HEK293T (cell line): Measurements from ENCODE around the gene KRT3.

Experiments used
- ARNT ChIP-seq: fragments of 450-650 bp; IDR thresholded peaks from 2 replicates; pipeline ENCODE4 v1.6.1; 2017; ENCODE audit warnings: mild to moderate bottlenecking
- BHLHE40 ChIP-seq: fragments of 450-650 bp; IDR thresholded peaks from 2 replicates; pipeline ENCODE4 v1.6.1; 2016; ENCODE audit warnings: mild to moderate bottlenecking, moderate library complexity, borderline replicate concordance
- ELF4 ChIP-seq: fragments of 450-650 bp; IDR thresholded peaks from 2 replicates; pipeline ENCODE4 v1.6.1; 2017; ENCODE audit warnings: antibody characterized with exemption
- FOXA1 ChIP-seq: fragments of 450-650 bp; IDR thresholded peaks from 2 replicates; pipeline ENCODE4 v1.6.1; 2016; ENCODE audit warnings: mild to moderate bottlenecking
- FOXK2 ChIP-seq: fragments of 450-650 bp; IDR thresholded peaks from 2 replicates; pipeline ENCODE4 v1.6.1; 2016; ENCODE audit warnings: mild to moderate bottlenecking
- FOXM1 ChIP-seq: fragments of 450-650 bp; IDR thresholded peaks from 2 replicates; pipeline ENCODE4 v1.6.1; 2017; ENCODE audit warnings: mild to moderate bottlenecking, borderline replicate concordance
- HDGF ChIP-seq: fragments of 450-650 bp; IDR thresholded peaks from 2 replicates; pipeline ENCODE4 v1.6.1; 2017; ENCODE audit warnings: antibody characterized with exemption, borderline replicate concordance
- L3MBTL2 ChIP-seq: fragments of 450-650 bp; conservative IDR thresholded peaks from 2 replicates; pipeline ENCODE4 v1.6.1; 2016; ENCODE audit warnings: mild to moderate bottlenecking
- LEF1 ChIP-seq: fragments of 450-650 bp; IDR thresholded peaks from 2 replicates; pipeline ENCODE4 v1.6.1; 2017; ENCODE audit warnings: mild to moderate bottlenecking, borderline replicate concordance
- NFRKB ChIP-seq: fragments of 450-650 bp; IDR thresholded peaks from 2 replicates; pipeline ENCODE4 v1.6.1; 2016; ENCODE audit warnings: mild to moderate bottlenecking, moderate library complexity
- PKNOX1 ChIP-seq: fragments of 450-650 bp; IDR thresholded peaks from 2 replicates; pipeline ENCODE4 v1.6.1; 2016
- SP1 ChIP-seq: fragments of 450-650 bp; IDR thresholded peaks from 2 replicates; pipeline ENCODE4 v1.6.1; 2017
- SUZ12 ChIP-seq: fragments of 450-650 bp; IDR thresholded peaks from 2 replicates; pipeline ENCODE4 v1.6.1; 2016; ENCODE audit warnings: mild to moderate bottlenecking
- TARDBP ChIP-seq: fragments of 450-650 bp; IDR thresholded peaks from 2 replicates; pipeline ENCODE4 v1.6.1; 2016

DNA sequence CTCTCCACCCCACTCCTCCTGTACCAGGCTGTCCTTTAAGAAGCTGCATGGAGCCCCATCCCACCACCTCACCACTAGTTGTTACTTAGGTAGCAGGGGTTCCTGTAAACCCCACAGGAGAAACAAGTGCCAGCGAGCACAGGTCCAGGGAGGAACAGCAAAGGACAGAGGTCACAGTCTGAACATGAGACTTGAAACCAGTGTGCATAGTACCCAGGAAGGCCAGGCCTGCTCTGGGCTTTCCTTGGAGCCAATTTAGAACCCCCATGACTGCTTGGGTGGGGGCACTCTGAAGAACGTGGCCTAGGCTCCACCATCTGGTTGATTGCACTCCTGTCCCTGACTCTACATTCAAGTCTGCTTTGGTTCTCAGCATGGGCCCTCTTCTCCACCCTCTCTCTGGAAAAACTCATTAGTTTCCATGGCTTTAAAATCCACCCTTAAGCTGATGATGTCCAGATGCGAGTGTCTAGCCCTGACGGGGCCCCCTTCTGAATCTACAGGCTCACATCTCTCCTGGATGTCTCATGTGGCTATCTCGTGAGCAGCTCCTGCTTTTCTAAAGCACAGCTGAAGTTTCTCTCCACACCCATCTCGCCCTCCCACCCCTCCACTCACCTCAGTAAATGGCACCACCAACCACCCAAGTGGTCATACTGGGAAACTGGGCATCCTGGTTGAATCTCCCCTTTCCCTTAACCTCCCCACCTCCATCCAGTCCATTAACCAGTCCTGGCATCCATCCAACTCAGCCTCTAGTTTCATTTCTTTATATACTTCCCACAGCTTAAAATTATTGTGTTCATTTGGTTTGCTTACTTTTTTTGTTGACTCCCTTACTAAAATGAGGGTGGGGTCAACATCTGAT lies 8.4 kb downstream of the KRT3 start:
- no peak for TF ChIP-seq HDGF
- TF ChIP-seq L3MBTL2: no peak
- no peak for TF ChIP-seq LEF1
- no peak for TF ChIP-seq SP1
- no peak for TF ChIP-seq FOXM1
- TF ChIP-seq BHLHE40: no peak
- TF ChIP-seq FOXK2: no peak
- no peak for TF ChIP-seq SUZ12
- no peak for TF ChIP-seq PKNOX1
- TF ChIP-seq ARNT: no peak
- TF ChIP-seq TARDBP: no peak
- no peak for TF ChIP-seq FOXA1
- no peak for TF ChIP-seq NFRKB
- TF ChIP-seq ELF4: no peak
